GM18868 (cell line): ENCODE data around the gene SLX4.

Experiments
- ATAC-seq: cut with Tn5 transposase; IDR thresholded peaks from one replicate; pipeline ENCODE4 v1.9.1; 2021; ENCODE audit warnings: mild to moderate bottlenecking, moderate library complexity; ENCODE audit not compliant: unreplicated experiment

Gene SLX4

DNA sequence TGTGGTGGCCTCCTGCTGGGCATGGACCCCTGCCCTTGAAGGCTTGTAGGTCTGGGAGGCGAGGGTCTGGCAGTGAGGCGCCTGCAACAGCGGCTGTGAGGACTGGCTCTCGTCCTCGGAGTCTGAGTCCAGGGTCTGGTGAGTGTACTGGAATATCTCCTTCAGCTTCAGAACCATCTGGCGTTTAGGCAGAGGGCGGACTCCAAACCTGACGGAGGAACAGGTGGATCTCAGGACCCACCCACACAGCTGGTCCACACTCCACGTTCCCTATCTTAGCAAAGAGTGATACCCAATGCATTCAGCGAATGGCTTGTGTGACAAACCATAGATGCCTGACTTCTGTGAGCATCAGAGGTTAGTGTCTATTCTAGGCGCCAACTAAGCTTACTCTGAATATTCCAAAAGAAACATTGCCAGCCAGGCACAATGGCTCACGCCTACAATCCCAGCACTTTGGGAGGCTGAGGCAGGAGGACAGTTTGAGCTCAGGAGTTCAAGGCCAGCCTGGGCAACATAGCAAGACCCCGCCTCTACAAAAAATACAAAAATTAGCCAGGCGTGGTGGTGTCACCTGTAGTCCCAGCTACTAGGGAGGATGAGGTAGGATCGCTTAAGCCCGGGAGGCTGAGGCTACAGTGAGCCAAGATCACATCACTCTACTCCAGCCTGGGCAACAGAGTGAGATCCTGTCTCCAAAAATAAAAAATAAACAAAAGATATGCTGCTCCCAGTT, 27.9 kb downstream of the SLX4 start:
- no peak for ATAC-seq

GRCh38 chr16:3582276-3583165, 28.9 kb downstream of the SLX4 start:
- ATAC-seq, result no peak

- no peak for ATAC-seq
Measured at GRCh38 chr16:3581392-3581791, 30.0 kb downstream of the SLX4 start.

DNA sequence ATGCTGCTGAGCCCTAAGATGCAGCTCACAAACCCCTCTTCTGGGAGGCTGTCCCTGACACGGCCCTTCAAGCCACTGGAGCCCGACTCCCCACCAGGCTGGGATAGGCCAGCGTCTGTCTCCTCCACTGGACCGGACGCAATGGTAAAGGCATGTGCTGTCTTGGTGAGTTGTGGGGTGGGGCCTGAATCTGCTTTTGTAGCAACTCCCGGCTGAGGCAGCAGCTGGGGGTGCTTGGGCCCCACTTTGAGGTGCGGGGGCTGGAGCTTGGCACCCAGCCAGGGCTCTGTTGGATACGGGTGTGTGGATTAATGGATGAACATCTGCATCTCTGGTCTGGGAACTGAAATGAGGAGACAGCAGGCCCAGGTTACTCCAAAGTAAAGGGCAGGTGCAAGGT, 30.7 kb downstream of the SLX4 start:
- ATAC-seq, result no peak

DNA sequence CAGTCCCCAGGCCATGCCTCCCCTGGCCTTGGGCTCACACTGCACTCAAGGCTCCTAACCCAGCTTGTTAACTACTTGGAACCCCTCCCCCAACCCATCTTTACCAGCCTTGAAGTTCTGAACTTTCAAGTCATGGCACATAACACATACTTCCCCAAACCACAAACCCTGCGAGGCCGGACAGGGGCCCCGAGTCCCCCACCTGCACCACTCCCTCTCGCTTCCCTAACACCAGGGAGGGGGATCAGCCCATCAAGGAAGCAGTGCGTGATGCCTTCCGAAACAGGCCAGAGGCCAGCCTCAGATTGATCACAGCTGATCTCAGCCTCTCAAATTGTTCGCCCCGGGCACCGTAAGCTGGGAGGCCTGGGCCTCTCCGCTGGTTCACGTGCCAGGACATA, 31.2 kb downstream of the SLX4 start:
- ATAC-seq, result no peak

GRCh38 chr16:3579776-3580175, 31.6 kb downstream of the SLX4 start:
- no peak for ATAC-seq

DNA sequence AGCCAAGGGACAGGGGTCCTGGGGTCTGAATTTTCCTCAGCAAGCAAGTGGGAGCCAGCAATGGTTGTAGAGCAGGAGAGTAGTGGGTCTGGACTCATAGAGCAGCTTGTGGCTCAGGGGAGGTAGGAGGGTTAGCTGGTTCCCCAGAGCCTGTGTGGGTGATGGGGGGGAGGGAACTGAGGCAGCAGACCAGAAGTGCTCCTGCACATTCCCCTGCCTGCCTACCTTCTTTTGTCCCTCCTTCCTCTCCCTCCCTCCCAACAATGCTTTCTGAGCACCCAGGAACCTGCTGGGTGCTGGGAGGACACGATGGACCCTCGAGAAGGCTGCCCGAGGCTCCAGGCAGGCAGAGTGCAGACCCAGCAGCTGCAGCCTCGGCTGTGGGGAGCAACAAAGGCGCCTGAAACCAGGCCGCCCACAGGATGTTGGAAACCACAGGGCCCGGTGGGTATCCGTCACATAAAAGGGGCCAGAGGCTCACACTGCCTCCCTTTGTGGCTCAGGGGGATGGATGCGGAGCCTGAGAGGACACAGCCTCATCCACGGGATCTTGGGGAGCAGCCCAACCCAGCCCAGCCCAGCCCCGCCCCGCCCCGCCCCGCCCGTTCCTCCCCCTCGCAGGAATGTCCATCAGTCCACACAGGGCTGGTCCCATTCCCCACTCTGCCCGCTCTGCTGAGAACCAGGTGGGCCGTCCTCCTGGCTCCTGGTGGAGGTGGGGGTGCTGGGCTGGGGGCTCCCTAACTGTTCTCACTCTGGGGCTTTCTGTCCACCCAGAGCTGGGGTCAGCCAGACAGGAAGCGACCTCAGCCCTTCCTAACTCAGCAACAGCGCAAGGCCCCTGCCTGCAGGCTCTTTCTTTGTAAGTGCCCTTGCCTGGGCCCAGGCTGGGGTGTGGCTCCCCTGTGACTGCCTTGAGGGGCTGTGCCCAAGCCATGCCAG, 32.5 kb downstream of the SLX4 start:
- peak; percentile 56 for ATAC-seq

- ATAC-seq, result no peak
Measured at GRCh38 chr16:3578121-3578520, 33.3 kb downstream of the SLX4 start.

GRCh38 chr16:3577302-3577752, 34.1 kb downstream of the SLX4 start, which contains the start of gene NLRC3:
Gene NLRC3, minus strand, starts transcription at chr16:3577403. Its CDS starts 12,367 bp downstream, at chr16:3565036.
- ATAC-seq, result no peak

DNA sequence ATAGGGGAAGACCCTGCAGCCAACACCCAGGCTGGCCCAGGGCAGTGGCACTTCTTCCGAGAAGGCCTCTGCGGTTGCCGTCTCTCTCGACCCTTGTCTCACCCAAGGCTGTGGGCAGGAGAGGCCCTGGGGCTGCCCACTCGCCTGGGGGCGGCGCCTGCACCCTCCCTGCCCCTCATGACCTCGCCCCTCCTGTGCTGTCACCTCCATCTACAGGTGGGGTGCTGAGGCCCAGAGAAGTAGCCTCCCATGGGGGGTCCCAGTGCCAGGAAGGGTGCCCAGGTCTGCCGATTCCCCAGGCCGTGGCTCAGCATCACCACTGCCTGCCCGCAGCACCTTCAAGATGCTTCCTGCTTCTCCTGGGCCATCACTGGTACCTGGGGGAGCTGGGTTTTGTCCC, 35.2 kb downstream of the SLX4 start:
- no peak for ATAC-seq

DNA sequence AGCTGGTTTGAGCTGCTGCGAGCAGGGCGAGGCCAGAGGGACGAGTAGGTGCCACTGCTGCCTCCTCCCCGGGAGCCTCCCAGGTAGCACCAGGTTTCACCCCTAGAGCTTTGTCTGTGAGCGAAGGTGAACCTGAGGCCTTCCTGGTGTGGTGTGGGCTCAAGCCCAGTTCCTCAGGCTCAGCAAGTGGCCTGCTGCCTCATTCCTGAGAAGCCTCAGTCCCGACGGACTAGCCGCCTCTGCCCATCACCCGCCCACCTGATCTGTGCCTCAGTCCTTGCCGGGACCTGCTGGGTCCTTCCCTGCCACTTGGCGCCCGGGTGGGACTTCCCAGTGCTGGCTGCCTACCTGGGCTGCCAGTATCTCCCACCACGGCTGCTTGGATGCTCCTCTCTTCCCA, 35.9 kb downstream of the SLX4 start:
- ATAC-seq, result no peak

DNA sequence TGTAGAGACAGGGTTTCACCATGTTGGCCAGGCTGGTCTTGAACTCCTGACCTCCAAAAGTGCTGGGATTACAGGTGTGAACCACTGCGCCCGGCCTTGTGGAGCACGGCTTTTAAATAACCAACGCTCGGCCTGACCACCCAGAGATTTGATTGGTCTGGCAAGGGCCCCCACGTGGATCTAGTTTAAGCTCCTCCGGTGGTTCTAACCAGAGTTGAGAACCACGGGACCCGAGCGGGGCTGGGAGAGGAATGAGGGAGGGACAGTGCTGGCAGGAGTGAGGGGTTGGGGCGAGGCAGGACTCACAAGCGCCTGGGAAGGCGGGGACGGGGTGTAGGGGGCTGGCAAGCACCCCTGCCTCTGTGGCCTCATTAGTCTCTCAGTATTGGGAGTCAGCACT, 37.2 kb downstream of the SLX4 start:
- no peak for ATAC-seq

- ATAC-seq, result no peak
Measured at GRCh38 chr16:3573146-3573815, 38.1 kb downstream of the SLX4 start.

DNA sequence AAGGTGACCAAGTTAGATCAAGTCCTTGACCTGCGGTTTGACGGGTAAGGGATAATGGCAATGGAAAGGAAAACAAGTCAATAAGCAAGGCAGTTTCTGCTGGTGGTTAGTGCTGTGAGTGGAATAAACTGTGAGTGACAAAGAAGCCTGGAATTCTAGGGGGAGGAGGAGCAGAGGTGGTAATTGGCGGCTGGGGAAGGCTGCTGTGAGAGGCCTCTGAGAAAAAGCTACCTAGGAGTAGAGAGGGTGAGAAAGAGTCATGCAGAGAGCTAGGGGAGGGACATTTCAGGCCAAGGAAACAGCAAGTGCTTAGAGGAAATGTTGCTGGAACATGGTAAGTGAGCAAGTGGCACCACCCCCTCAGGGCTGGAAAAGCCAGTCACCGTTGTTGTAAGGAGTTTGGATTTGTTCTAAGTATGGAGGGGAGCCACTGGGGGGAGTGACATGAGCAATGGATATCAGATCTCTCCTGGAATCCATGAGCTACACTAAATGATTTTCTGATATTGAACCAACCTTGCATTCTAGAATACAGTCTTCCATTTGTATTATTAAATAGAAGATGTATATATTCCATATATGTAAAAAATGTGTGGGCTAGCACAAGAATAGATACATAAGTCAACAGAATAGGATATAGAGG, 40.9 kb downstream of the SLX4 start:
- no peak for ATAC-seq

- ATAC-seq, result no peak
Measured at GRCh38 chr16:3569851-3570250, 41.6 kb downstream of the SLX4 start.

DNA sequence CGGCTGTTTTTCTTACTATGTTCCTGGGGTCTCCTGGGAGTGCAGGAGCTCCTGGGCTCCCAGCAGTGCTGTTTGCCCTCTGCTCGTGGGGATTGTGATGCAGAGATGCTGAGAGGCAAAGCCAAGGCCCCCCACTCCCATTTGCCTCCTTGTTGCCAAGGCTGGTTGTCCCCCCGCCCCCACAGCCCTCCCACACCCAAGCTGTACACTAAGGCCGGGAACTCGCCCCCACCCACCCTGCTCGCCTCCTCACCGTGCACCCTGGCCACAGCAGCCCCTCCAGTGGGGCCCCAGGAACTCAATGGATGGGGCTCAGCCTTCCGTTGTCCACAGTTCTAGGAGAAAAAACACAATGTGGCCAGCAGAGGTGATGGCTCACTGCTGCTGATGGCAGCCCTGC, 44.4 kb downstream of the SLX4 start:
- ATAC-seq, result no peak

GRCh38 chr16:3564889-3565141, 46.6 kb downstream of the SLX4 start:
- ATAC-seq, result no peak

DNA sequence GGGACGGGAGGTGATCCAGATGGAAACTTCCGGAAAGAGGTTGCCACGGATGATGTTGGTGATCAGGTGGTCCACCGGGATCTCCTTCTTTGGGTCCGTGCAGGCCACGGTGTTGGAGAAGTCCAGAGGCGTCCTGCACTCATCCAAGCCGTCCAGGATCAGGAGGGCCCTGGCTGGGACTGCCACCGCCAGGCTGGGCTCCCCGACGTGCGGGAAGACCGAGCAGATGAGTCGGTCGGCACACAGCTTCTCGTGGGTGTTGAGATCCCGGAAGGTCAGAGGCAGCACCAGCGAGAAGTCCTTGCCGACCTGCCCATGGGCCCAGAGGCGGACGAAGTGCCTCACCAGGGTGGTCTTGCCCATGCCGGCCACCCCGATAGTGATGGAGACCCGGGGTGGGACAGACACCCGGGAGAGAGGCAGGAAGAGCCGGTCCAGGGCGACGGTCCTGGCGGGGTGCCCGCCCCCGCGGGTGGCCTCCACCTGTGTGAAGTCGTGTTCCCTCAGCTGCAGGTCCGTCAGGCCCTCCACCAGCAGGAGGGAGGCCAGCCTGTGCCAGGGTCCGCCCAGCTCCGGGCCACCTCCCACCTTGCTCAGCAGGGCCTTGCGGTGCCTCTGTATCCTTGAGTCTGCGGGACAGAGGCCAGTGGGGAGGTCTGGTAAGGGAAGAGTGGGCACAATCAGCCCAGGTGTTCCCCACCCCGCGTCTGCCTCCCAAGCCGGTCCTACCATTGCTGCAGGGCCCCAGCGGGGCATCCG, 47.1 kb downstream of the SLX4 start:
- no peak for ATAC-seq

GRCh38 chr16:3562914-3563480, 48.4 kb downstream of the SLX4 start:
- ATAC-seq, result no peak
